Peyer's patch (tissue), 4 donors: ENCODE results near the gene BIRC6.

ENCODE experiments used
- CTCF ChIP-seq, 6 experiments: fragments of 450-650 bp in 4 of 6; fragments of 200-600 bp in 2 of 6; sonication (generic) in 1 of 6; IDR thresholded peaks; one replicate each; pipeline ENCODE4 v1.5.1; 2017 to 2019; ENCODE audit warnings: antibody characterized with exemption in 6 of 6, mild to moderate bottlenecking in 3 of 6, moderate library complexity in 1 of 6
- POLR2A ChIP-seq, 2 donors: fragments of 450-650 bp; IDR thresholded peaks; one replicate each; pipeline ENCODE4 v1.5.1; 2017; ENCODE audit warnings: antibody characterized with exemption in 2 of 2, mild to moderate bottlenecking in 2 of 2, moderate library complexity in 2 of 2

- no peak for TF ChIP-seq CTCF (IDR thresholded peaks at IDR 0.05)
- no peak for TF ChIP-seq POLR2A (IDR thresholded peaks at IDR 0.05)
Observed at GRCh38 chr2:32418778-32419177, 62.0 kb downstream of the BIRC6 start.
